Posterior cingulate gyrus (tissue), 11 donors: ENCODE data around the gene NOL7.

Experiments used
- DNase-seq, 10 donors: peaks; one replicate each; pipeline versions ENCODE4 v3.0.0 to v3.0.0-alpha.2; 2020 to 2021; ENCODE audit warnings: mixed read lengths in 3 of 10
- intact Hi-C: fragments of 100-400 bp; cut with DNase I; formaldehyde crosslinking; loops from one replicate; pipeline ENCODE4 v1.15.1; 2023

The NOL7 gene

DNA sequence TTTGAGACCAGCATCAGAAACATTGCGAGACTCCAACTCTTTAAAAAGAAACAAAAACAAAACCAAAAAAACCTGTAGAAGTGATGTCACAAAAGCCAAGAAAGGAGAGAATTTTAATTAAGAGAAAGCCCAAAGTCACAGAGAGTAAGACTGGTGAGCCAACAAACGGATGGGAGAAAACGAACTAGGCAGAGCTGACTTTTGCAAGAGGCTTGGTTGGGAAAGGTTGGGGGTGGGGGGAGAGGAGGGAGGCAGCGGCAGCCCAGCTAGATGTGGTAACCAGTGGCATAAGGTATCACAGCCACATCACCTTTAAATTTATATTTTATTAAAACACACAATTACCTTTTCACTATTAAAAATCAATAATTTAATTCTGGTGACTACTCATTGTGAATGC, 23.5 kb downstream of the NOL7 start:
- DNase-seq = no peak
- intact Hi-C loops = no loop called here

DNA sequence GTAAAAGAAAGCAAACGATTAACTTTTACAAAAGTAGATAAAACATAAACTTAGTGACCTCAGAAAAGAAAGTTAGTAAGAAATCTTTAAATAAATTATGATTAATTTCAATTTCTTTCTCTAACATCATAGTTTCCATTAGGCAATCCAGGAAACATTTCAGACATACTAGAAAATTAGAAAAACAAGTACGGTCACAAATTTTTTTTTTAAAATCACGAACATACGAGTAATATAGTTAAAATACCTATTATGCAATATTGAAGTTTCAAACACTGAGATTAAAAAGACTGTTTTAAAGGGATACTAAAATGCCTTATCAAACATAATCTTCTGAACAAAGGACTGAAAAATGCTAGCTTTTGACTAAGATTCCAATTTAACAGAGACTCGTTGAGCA, 26.2 kb downstream of the NOL7 start:
- DNase-seq = no peak
- intact Hi-C loops = no loop called here

DNA sequence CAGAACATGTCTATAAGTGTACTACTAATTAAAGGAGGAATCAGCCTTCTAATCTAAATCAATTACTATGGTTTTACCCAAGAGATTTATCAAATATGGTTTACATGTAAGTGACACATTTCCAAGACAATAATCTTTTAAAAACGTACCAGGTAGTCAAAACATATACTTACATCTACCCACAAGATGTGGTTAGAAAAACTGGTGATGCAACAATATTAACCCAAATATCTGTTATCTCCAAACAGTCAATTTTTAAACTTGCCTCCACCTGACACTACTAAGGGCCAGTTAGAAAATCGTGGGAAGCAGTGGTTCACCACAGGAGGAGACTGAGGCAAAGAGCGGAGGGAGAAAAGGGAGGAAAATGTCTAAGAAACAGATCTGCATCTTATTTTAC, 28.0 kb downstream of the NOL7 start:
- DNase-seq = no peak
- intact Hi-C loops = no loop called here

DNA sequence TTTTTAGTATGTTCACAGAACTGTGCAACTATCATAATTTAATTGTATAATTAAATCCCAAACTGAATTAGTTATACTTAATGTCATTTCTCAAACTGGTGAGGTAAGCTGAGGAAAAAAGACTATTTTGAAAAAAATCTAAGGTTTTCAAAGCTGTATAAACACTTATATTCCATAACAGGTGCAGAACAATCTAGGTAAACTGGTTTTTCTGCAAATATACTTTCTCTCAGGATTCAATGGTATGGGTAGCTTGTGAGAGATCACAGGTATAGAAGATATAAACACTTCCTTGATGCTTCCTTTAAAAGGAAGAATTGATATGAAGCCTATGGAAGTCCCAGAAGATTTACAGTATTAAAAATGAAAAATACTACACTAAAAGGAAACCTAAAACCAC, 33.7 kb downstream of the NOL7 start:
- intact Hi-C loops = no loop called here
- DNase-seq = no peak

DNA sequence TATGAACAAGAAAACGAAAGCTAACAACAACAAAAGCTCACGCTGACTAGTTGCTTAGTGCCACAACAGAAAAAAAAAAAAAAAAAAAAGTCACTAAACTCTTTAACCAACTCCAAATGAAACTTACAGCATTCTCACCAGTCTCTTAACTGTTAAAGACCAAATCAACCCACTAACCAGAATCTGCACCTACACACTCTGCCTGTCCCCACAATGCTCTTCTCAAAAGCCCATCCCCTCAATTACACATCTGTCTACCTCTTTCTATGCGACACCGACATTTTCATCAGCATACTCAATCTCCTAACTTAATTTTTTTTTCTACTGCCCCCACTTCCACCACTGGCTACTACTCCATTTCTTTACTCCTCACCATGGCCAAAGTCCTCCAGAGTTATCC, 34.3 kb downstream of the NOL7 start:
- no peak for DNase-seq
- intact Hi-C loops = no loop called here

DNA sequence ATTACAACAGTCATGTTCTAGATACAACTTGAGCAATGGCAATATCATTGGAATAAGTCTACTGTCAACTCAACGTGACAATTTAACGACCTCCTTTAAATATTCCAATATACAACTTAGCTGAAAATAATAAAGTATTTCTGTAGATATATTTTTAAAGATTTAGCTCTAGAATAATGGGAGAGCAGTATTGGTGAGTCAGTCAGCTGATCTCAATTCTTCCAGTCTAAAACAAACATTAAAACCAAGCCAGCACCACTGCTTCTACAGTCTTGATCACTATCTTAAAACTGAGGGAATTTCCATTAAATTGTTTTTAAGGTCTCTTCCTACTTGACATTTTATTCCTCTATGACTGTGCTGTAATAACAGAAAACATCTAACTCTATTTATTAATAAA, 38.2 kb downstream of the NOL7 start:
- intact Hi-C loops = no loop called here
- DNase-seq = no peak

DNA sequence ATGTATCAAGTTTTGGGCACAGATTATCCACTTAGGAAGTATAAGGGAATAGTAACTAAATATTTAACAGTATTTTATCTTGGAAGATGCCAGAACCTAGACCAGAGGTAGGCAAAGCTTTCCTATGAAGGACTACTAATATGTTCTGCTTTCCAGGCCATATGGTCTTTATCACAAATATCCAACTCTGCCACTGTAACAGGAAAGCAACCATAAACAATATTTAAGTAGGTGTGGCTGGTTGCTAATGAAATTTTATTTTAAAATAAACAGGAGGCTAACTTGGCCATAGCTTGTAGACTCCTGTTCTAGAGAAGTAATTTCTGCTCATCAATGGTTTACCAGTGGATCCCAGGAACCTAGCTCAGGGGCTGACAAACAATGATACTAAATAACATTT, 39.4 kb downstream of the NOL7 start:
- no peak for DNase-seq
- intact Hi-C loops = no loop called here

DNA sequence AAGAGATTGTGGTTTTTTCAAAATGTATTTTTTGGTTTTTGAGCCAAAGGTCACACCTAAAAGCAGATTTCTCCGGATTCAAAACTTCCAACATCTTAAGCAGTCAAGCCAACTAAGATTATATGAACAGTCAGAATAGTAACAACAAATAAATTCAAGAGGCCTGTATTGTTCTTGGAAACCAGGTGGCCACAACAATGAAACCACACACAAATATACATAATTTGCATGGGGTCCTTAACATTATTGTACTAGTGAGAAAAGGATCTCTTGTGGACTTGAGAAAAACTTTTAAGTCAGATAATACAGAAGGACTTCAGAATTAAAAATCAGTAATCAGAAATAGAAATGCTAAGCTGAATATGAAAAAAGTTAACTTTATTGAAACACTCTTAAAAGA, 40.6 kb downstream of the NOL7 start:
- DNase-seq = no peak
- intact Hi-C loops = no loop called here

DNA sequence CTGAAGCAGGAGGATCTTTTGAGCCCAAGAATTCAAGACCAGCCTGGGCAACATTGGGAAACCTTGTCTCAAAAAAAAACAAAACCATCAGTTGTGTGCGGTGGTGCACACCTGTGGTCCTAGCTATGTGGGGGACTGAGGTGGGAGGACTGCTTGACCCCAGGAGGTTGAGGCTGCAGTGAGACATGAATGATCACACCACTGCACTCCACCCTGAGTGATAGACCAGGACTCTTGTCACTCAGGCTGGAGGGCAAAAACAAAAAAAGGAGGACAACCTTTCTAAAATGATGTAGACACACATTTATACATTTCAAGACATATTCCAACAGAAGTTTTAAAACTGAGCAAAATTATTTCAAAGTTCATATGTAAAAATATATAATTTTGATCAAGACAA, 45.1 kb downstream of the NOL7 start:
- no peak for DNase-seq
- intact Hi-C loops = no loop called here

DNA sequence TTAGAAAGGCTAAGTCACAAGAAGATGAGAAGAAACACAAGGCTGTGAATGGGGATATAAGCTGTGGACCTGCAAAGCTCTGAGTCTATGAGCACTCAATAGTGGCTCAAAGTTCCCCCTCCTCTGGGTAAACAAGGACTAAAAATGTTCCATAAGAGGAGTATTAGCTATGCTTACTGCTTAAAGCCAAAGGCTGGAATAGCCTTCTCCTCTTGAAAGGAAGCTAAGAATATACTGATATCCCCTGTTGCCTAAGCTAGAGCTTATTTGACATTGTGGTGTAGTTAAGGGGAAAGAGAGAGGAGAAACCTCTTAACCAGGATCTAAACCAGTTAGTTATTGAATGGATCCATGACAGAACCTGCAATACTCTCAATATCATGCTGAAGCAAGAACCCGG, 45.8 kb downstream of the NOL7 start:
- DNase-seq = no peak
- intact Hi-C loops = no loop called here

DNA sequence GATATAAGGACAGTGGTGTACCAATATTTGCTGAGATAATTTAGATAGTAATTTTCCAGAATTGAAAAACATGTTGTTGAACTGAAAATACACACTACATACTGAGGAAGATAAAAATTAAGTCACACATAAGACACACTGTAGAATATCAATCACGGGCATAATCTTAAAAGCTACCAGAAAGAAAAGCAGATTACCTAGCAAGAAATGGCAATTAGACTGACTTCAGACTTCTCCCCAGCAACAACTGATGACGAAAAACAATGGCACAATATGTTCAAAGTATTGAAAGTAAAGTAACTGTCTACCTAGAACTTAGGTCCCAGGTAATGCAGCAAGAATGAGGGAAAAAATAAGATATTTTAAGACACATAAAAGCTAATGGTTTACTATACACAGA, 46.5 kb downstream of the NOL7 start:
- intact Hi-C loops = no loop called here
- DNase-seq = no peak

DNA sequence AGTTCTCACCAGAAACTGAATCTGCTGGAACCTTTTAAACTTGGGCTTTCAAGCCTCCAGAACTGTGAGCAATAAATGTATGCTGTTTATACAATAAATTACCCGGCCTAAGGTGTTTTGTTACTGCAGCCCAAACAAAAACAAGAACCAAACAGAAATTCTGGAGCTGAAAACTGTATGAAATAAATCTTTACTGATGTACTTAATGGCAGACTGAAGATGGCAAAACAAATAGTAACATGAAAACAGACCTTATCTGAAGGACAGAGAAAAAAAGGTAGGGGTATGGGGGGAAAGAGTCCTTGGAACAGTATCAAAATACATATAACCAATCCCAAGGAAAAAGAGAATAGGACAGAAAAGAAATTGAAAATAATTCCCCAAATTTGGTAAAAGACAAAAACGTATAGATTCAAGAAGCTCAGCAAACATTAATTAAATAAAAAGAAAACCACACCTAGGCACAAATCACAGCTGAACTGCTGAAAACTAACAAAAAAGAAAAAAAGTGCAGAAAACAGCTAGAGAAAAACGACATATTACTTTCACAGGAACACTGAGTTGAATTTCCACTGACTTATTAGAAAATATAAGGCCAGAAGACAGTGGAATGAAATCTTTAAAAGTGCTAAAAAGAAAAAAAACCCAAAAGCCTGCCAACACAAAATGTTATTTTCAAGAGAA, 47.7 kb downstream of the NOL7 start:
- intact Hi-C loops = no loop called here
- no peak for DNase-seq

DNA sequence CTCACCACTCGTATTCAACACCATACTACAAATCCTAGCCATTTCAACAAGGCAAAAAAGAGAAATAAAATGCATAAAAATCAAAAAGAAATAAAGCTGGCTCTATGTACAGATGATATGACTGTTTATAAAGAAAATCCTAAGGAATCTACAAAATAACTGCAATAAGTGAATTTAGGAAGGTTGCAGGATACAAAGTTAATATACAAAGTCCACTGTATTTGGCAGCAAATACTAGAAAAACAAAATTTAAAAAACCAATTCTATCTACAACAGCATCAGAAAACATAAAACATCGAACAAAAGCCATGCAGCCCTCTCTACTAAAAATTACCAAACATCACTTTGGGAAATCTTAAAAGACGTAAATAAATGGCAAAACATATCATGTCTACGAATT, 48.9 kb downstream of the NOL7 start:
- DNase-seq = no peak
- intact Hi-C loops = no loop called here

DNA sequence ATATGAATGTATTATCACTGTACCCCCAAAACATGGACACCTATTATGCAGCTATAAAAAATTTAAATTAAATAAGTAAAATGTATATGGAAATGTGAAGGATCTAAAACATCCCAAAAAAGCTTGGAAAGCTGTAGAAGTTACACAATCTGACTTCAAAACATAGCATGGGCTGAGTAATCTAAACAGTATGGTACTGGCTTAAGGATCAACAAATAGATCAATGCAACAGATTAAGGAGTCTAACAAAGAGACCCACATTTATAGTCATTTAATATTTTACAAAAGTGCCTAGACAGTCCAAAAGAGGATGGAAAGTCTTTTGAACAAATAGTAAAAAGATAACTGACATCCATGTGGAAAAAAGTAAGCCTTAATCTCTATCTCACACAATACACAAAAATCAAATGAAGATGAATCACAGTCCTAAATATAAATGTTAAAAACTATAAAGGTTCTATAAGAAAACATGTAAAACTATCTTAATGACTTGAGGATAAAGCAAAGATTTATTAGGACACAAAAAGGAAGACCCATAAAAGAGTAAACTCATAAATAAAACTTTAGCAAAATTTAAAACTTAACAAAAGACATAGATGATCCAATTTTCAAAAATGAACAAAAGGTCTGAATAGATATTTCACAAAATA, 49.7 kb downstream of the NOL7 start:
- no peak for DNase-seq
- intact Hi-C loops = no loop called here

DNA sequence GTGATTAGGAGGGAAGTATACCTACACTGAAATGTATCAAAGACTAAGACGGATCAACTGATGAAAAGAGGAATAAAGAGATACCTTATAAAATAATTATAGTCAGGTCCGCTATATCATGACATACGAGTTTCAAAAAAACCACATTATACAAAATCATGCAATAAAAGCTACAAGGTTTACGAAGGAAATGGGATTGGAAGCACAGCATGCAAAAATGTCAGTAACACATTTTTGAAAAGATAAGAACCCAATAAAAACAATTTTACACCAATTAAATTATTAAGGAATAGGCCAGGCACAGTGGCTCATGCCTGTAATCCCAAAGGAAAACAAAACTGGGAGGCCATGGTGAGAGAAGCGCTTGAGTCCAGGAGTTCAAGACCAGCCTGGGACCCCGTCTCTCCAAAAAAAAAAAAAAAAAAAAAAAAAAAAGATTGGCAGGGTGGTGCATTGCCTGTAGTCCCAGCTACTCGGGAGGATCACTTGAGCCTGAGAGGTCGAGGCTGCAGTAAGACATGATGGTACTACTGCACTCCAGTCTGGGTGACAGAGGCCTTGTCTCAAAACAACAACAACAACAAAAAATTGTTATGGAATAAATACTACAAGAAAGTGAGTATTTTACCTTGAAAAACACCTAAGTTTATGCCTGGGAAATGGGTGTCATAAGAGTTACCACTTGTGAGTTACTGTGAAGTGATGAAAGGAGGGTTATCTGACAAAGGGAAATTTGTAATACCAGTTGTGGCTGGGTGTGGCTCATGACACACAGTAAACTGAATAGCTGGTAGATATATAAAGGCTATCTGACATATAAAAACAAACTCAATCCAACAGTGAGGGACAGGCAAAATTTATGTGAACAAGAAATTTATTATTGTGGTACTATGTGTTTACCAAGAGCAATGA, 51.3 kb downstream of the NOL7 start:
- intact Hi-C loops = no loop called here
- DNase-seq = no peak

DNA sequence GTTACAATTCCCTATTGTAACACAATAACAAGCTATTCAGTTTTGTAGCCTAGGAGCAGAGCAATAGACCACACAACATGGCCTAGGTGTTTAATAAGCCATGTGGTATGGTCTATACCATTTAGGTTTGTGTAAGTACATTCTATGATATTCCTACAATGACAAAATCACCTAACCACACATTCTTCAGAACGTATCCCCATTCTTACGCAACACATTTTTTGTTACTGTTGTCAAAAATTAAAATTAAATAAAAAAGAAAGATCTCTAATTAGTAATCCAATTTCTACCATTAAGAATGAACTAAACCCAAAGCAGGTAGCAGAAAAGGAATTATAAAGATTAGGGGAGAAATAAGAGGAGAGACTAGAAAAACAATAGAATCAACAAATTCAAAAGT, 52.5 kb downstream of the NOL7 start:
- intact Hi-C loops = no loop called here
- no peak for DNase-seq

DNA sequence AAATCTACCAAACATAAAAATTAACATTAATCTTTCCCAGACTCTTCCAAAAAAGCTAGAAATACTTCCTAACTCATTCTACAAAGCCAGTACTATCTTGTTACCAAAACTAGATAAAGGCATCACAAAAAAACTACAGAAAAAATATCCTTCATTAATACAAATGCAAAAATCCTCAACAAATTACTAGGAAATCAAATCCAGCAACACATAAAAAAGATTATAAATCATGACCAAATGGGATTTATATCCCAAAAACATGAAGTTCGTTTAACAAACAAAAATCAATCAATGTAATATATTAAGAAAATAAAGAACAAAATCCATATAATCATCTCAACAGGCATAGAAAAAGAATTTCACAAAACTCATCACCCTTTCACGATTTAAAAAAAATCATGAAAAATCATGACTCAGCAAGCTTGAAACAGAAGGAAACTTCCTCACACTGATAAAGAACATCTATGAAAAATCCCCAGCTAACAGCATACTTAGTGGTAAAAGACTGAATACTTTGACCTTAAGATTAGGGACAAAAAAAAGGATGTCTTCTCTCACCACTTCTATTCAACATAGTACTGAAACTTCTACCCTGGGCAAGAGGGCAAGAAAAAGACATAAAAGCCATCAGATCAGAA, 53.3 kb downstream of the NOL7 start:
- no peak for DNase-seq
- intact Hi-C loops = no loop called here

DNA sequence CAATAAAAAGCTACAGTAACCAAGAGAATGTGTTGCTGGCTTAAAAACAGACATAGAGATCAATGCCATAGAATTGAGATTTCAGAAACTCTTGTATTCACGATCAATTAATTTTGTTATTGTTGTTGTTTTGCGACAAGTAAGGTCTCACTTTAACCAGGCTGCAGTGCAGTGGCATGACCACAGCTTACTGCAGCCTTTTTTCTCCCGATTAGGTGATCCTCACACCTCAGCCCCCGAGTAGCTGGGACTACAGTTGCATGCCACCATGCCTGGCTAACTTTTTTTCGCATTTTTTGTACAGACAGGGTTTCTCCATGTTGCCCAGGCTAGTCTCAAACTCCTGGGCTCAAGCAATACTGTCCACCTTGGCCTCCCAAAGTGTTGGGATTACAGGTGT, 54.3 kb downstream of the NOL7 start:
- intact Hi-C loops = no loop called here
- no peak for DNase-seq
